ENCODE data around the gene ARHGAP24. TPM values are rescaled to one million over a fixed set of nuclear protein-coding genes. Genes with fewer than 3 reads are reported as not detected.

Gene ARHGAP24
- total RNA-seq, 1 donor from 2014 or later, result 15.0 TPM

DNA sequence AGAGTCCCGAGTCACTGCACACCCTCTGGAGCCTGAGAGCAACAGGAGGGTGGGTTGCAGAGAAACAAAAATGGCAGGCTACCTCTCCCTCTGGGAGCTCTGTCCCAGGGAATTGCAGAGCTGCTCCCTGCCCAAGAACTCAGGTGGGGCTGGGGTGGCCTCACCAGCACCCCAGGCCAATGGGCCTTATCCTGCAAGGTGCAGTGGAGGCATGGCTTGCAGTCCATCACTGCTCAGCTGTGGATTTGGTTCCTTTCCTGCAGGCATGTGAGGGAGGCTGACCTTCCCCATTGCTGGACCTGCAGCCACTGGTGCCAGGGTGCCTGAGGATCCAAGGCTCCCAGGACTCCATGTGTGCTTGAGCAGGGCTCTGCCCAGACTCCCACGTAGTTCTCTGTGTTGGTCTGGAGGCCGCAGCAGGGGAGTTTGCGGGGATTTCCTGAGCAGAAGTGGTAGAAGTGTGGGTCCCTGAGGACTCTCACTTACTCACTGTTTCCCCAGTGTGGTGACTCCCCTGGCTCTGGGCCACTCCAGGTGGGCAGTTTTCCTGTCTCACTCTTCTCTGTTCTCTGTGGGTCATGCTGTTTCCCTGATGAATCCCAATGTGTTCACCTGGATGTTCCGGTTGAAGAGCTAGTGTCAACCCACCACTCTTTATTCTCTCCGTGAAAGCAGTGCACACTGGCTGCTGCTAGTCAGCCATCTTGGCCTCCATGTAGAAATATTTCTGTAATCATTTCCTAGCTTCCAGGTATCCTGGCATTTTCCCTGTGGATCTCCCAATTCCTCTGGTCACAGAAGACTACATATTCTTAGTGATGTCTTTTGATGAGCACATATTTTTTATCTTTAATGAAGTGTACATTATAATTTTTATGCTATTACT lies 82.3 kb downstream of the ARHGAP24 start:
- Mint-ChIP-seq H3K4me1 (no peaks in the 10 kb centered on the region), H3K4me3 (no peak overlapping the region), H3K9me3 (peaks cover 25% of the 10 kb centered on the region), H3K27ac (no peak overlapping the region), H3K36me3 (peaks cover 11% of the 10 kb centered on the region), H3K27me3 (ENCODE audit: low read depth) (no peaks in the 10 kb centered on the region)
- DNase-seq (ENCODE audit: low spot score in 2 of 2, unreplicated experiment in 2 of 2), result no peak
- TF ChIP-seq, protein P1, sequence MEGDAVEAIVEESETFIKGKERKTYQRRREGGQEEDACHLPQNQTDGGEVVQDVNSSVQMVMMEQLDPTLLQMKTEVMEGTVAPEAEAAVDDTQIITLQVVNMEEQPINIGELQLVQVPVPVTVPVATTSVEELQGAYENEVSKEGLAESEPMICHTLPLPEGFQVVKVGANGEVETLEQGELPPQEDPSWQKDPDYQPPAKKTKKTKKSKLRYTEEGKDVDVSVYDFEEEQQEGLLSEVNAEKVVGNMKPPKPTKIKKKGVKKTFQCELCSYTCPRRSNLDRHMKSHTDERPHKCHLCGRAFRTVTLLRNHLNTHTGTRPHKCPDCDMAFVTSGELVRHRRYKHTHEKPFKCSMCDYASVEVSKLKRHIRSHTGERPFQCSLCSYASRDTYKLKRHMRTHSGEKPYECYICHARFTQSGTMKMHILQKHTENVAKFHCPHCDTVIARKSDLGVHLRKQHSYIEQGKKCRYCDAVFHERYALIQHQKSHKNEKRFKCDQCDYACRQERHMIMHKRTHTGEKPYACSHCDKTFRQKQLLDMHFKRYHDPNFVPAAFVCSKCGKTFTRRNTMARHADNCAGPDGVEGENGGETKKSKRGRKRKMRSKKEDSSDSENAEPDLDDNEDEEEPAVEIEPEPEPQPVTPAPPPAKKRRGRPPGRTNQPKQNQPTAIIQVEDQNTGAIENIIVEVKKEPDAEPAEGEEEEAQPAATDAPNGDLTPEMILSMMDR (IDR thresholded peaks at IDR 0.05; ENCODE audit: unreplicated experiment), result no peak

DNA sequence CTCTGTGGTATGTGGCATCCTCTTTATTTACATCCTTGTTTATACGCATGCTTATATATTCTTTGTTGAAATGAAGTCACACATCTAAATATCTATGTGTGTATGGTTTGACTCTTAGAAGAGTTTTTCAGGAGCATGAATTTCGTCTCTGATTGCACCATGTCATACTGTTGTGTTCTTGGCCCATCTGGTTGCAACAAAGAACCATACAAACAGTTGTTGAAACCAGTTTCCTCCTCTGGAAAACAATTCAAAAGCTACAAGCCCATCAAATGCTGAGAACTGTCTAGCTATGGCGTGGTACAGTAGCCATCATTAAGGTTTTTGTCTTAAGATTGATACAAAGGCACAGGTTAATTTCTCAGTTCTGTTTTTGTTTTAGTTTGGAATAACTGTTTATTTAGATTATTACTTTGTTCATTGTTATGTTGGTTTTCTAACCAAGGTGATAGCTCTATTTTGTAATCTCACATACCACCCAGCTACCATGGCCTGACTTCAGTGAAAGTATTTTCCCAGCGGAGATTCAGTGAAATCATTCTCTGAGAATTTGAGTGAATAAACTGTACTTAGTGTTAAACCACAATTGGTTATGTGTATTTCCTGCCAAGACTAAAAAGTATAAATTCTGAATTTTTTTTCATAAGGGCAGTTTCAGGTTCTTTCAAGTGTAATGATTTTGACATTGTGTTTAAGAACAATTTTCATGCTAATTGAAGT lies 91.0 kb downstream of the ARHGAP24 start:
- no peak overlapping the region for H3K27ac Mint-ChIP-seq
- H3K36me3 Mint-ChIP-seq, result no peaks in the 10 kb centered on the region
- peaks cover 10% of the 10 kb centered on the region for H3K9me3 Mint-ChIP-seq
- TF ChIP-seq, protein P1 (IDR thresholded peaks at IDR 0.05; ENCODE audit: unreplicated experiment), result no peak
- no peaks in the 10 kb centered on the region for H3K27me3 Mint-ChIP-seq (ENCODE audit: low read depth)
- no peaks in the 10 kb centered on the region for H3K4me1 Mint-ChIP-seq
- no peak overlapping the region for H3K4me3 Mint-ChIP-seq
- DNase-seq (ENCODE audit: low spot score in 2 of 2, unreplicated experiment in 2 of 2), result no peak

DNA sequence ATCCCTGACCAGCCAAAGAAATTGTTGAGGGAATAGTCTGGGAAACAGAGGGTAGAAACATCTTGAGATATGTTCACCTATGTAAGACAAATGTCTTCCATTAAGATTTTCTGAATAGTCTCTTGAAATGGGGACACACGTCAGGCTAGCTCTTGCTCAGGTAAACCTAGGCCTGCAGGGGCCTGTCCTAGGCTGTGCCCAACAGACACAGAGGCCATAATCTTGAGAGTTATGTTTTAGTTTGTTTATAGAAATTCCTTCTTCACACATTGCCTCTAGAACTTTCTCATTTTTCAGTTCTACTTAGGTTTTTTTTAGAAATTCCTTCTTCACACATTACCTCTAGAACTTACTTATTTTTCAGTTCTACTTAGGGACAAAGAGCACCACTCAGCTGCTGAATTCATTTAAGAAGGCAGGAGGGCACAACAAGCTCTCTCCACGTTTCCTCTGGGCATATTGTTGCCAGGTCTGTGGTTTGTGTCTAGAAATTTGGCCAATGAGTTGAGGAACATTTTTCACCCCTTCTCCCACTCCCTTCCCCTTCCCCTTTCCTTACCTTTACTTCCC lies 94.9 kb downstream of the ARHGAP24 start:
- Mint-ChIP-seq H3K4me1 (no peaks in the 10 kb centered on the region), H3K27me3 (ENCODE audit: low read depth) (no peaks in the 10 kb centered on the region), H3K36me3 (no peaks in the 10 kb centered on the region), H3K27ac (no peak overlapping the region), H3K9me3 (no peaks in the 10 kb centered on the region), H3K4me3 (no peak overlapping the region)
- no peak for DNase-seq (ENCODE audit: low spot score in 2 of 2, unreplicated experiment in 2 of 2)
- TF ChIP-seq, protein P1 (IDR thresholded peaks at IDR 0.05; ENCODE audit: unreplicated experiment), result no peak

DNA sequence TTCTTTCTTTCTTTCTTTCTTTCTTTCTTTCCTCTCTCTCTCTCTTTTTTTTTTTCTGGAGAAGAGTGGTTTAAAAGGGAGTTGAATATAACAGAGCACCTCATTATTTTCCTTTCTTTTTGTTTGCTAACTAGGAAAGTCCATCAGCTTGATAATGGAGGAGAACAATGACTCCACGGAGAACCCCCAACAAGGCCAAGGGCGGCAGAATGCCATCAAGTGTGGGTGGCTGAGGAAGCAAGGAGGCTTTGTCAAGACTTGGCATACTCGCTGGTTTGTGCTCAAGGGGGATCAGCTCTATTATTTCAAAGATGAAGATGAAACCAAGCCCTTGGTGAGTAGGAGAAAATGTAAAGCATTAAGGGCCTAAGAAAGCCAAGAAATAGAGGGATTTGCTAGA lies 95.4 kb downstream of the ARHGAP24 start:
- Mint-ChIP-seq H3K4me3 (no peak overlapping the region), H3K36me3 (no peaks in the 10 kb centered on the region), H3K4me1 (no peaks in the 10 kb centered on the region), H3K9me3 (no peaks in the 10 kb centered on the region), H3K27me3 (ENCODE audit: low read depth) (no peaks in the 10 kb centered on the region), H3K27ac (no peak overlapping the region)
- DNase-seq (ENCODE audit: low spot score in 2 of 2, unreplicated experiment in 2 of 2), result no peak
- TF ChIP-seq, protein P1 (IDR thresholded peaks at IDR 0.05; ENCODE audit: unreplicated experiment), result no peak

DNA sequence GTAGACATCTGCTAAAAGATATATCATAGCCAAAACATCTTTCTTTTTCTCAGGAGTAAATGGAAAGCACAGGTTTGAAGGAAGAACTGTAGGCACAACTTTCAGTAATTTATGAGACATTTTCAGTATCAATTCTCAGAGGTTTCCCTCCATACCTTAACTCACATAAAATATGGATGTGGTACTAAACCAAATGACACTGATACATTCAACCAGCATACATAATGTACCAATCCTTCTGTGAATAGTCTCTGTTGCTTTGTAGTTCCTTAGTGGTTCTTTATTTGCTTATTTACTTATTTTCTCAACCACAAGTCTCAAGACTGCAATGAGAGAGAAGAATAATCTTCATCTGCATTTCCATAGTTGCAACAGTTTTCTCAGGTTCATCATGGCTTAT lies 96.1 kb downstream of the ARHGAP24 start:
- no peaks in the 10 kb centered on the region for H3K36me3 Mint-ChIP-seq
- H3K27ac Mint-ChIP-seq, result no peak overlapping the region
- no peaks in the 10 kb centered on the region for H3K27me3 Mint-ChIP-seq (ENCODE audit: low read depth)
- DNase-seq (ENCODE audit: low spot score in 2 of 2, unreplicated experiment in 2 of 2), result no peak
- TF ChIP-seq, protein P1 (IDR thresholded peaks at IDR 0.05; ENCODE audit: unreplicated experiment), result no peak
- H3K9me3 Mint-ChIP-seq, result no peaks in the 10 kb centered on the region
- no peak overlapping the region for H3K4me3 Mint-ChIP-seq
- H3K4me1 Mint-ChIP-seq, result no peaks in the 10 kb centered on the region

Measured in mesothelial cell of epicardium (in vitro differentiated cells).